Karpas-422 (cell line): Measurements from ENCODE around the gene INS. TPM values are rescaled to one million over a fixed set of nuclear protein-coding genes. Genes with fewer than 3 reads are reported as not detected.
A peak's percentile ranks its signal among the peaks of the same experiment; 100 is the strongest.

Experiments used
- DNase-seq: peaks from one replicate; pipeline ENCODE4 v3.0.0-alpha.2; 2015
- H2AFZ ChIP-seq: fragments of 200-600 bp; sonication (generic); 2 replicates; pipeline ENCODE4 v1.6.1; 2014; ENCODE audit warnings: antibody characterized with exemption, low read length, mixed read lengths
- H3K27ac ChIP-seq: fragments of 200-600 bp; sonication (generic); 2 replicates; pipeline ENCODE4 v1.5.1; 2014; ENCODE audit warnings: mild to moderate bottlenecking, low read length, moderate library complexity
- H3K27me3 ChIP-seq: fragments of 200-600 bp; sonication (generic); 2 replicates; pipeline ENCODE4 v1.6.1; 2014; ENCODE audit warnings: low read length, mixed read lengths
- H3K36me3 ChIP-seq: fragments of 200-600 bp; sonication (generic); 2 replicates; pipeline ENCODE4 v1.6.1; 2014; ENCODE audit warnings: low read length, mixed read lengths; ENCODE audit not compliant: insufficient read depth
- H3K4me1 ChIP-seq: fragments of 200-600 bp; sonication (generic); 2 replicates; pipeline ENCODE4 v1.6.1; 2014; ENCODE audit warnings: mild to moderate bottlenecking, low read length, mixed read lengths
- H3K4me2 ChIP-seq: fragments of 200-600 bp; sonication (generic); 2 replicates; pipeline ENCODE4 v1.6.1; 2014; ENCODE audit warnings: low read length, low read depth, mild to moderate bottlenecking; ENCODE audit not compliant: poor library complexity, severe bottlenecking
- H3K4me3 ChIP-seq: fragments of 200-600 bp; sonication (generic); 2 replicates; pipeline ENCODE4 v1.5.1; 2014; ENCODE audit warnings: mild to moderate bottlenecking, antibody characterized with exemption, low read length, mixed read lengths
- H3K79me2 ChIP-seq: fragments of 200-600 bp; sonication (generic); 2 replicates; pipeline ENCODE4 v1.6.1; 2014; ENCODE audit warnings: mild to moderate bottlenecking, low read length, mixed read lengths
- H3K9ac ChIP-seq: fragments of 200-600 bp; sonication (generic); 2 replicates; pipeline ENCODE4 v1.6.0; 2014; ENCODE audit warnings: low read length
- H3K9me2 ChIP-seq: fragments of 200-600 bp; sonication (generic), shearing (Covaris generic); replicated peaks from 2 replicates; pipeline ENCODE4 v1.6.0; 2014; ENCODE audit warnings: mild to moderate bottlenecking, low read length, moderate library complexity; ENCODE audit not compliant: insufficient read depth
- H3K9me3 ChIP-seq: fragments of 300-700, 200-600 bp; sonication (generic); 2 replicates; pipeline ENCODE4 v1.6.1; 2014; ENCODE audit warnings: low read length, mixed read lengths
- H4K20me1 ChIP-seq: fragments of 200-600 bp; sonication (generic); 2 replicates; pipeline ENCODE4 v1.6.1; 2014; ENCODE audit warnings: mild to moderate bottlenecking, antibody characterized with exemption, low read length, low read depth; ENCODE audit not compliant: insufficient read depth
- total RNA-seq: library from RNA; depleted of rRNA; stranded (reverse); fragments of >200 nt; shearing (Covaris generic); gene quantifications from 2 replicates; pipeline ENCODE4 v1.2.3, GENCODE V29; 2014; ENCODE audit warnings: low replicate concordance

The INS gene
- total RNA-seq, 1 experiment from 2014 or later, result not detected

GRCh38 chr11:2149864-2150847 lies 10.9 kb downstream of the INS start:
- Histone ChIP-seq H4K20me1 (0 out of 2 replicates have a peak, but pooled peaks cover 3% of the 10 kb centered on the region), H3K36me3 (no peaks in the 10 kb centered on the region), H3K9me2 (no peaks in the 10 kb centered on the region), H3K27ac (no peak overlapping the region), H3K9ac (no peak overlapping the region), H3K27me3 (no peaks in the 10 kb centered on the region), H3K9me3 (no peaks in the 10 kb centered on the region), H3K4me3 (no peak overlapping the region), H3K4me1 (0 out of 2 replicates have a peak, but pooled peaks cover 3% of the 10 kb centered on the region), H3K4me2 (no peak overlapping the region), H2AFZ (no peak overlapping the region), H3K79me2 (no peaks in the 10 kb centered on the region)
- DNase-seq, result peak; percentile 54

GRCh38 chr11:2149460-2149859 lies 11.5 kb downstream of the INS start:
- Histone ChIP-seq H3K36me3 (no peaks in the 10 kb centered on the region), H3K4me3 (no peak overlapping the region), H2AFZ (no peak overlapping the region), H3K27ac (no peak overlapping the region), H3K9me3 (no peaks in the 10 kb centered on the region), H3K9ac (no peak overlapping the region), H3K79me2 (no peaks in the 10 kb centered on the region), H3K9me2 (no peaks in the 10 kb centered on the region), H3K4me1 (0 out of 2 replicates have a peak, but pooled peaks cover 3% of the 10 kb centered on the region), H4K20me1 (0 out of 2 replicates have a peak, but pooled peaks cover 3% of the 10 kb centered on the region), H3K27me3 (no peaks in the 10 kb centered on the region), H3K4me2 (no peak overlapping the region)
- no peak for DNase-seq

GRCh38 chr11:2148595-2148994 lies 12.4 kb downstream of the INS start:
- Histone ChIP-seq H3K9me3 (no peaks in the 10 kb centered on the region), H2AFZ (no peak overlapping the region), H3K27ac (no peak overlapping the region), H3K36me3 (no peaks in the 10 kb centered on the region), H3K9me2 (no peaks in the 10 kb centered on the region), H3K4me1 (0 out of 2 replicates have a peak, but pooled peaks cover 3% of the 10 kb centered on the region), H4K20me1 (0 out of 2 replicates have a peak, but pooled peaks cover 3% of the 10 kb centered on the region), H3K9ac (no peak overlapping the region), H3K27me3 (no peaks in the 10 kb centered on the region), H3K4me2 (no peak overlapping the region), H3K79me2 (no peaks in the 10 kb centered on the region), H3K4me3 (no peak overlapping the region)
- DNase-seq, result no peak

GRCh38 chr11:2147391-2147790 lies 13.6 kb downstream of the INS start:
- no peaks in the 10 kb centered on the region for H3K27me3 ChIP-seq
- H3K27ac ChIP-seq, result no peak overlapping the region
- H3K79me2 ChIP-seq, result no peaks in the 10 kb centered on the region

GRCh38 chr11:2146051-2146450 lies 15.0 kb downstream of the INS start:
- Histone ChIP-seq H3K79me2 (no peaks in the 10 kb centered on the region), H3K27me3 (no peaks in the 10 kb centered on the region), H3K4me3 (no peak overlapping the region), H3K9me3 (no peaks in the 10 kb centered on the region), H2AFZ (no peak overlapping the region), H3K36me3 (no peaks in the 10 kb centered on the region), H3K4me2 (no peak overlapping the region), H3K4me1 (no peaks in the 10 kb centered on the region), H3K9me2 (no peaks in the 10 kb centered on the region), H4K20me1 (no peaks in the 10 kb centered on the region), H3K27ac (no peak overlapping the region), H3K9ac (no peak overlapping the region)
- DNase-seq, result no peak

More at GRCh38 chr11:2147391-2147790, 13.6 kb downstream of the INS start:
- Histone ChIP-seq H3K4me3 (no peak overlapping the region), H3K4me1 (0 out of 2 replicates have a peak, but pooled peaks cover 3% of the 10 kb centered on the region), H3K9me3 (no peaks in the 10 kb centered on the region), H3K9me2 (no peaks in the 10 kb centered on the region), H4K20me1 (0 out of 2 replicates have a peak, but pooled peaks cover 3% of the 10 kb centered on the region), H3K36me3 (no peaks in the 10 kb centered on the region), H2AFZ (no peak overlapping the region), H3K4me2 (no peak overlapping the region), H3K9ac (no peak overlapping the region)
- no peak for DNase-seq

GRCh38 chr11:2144544-2145248 lies 16.3 kb downstream of the INS start:
- H3K79me2 ChIP-seq, result no peaks in the 10 kb centered on the region
- H3K4me2 ChIP-seq, result no peak overlapping the region
- H3K27me3 ChIP-seq, result no peaks in the 10 kb centered on the region

GRCh38 chr11:2143799-2144543 lies 17.0 kb downstream of the INS start:
- Histone ChIP-seq H3K27me3 (no peaks in the 10 kb centered on the region), H3K9me2 (no peaks in the 10 kb centered on the region), H2AFZ (no peak overlapping the region), H3K4me2 (no peak overlapping the region), H3K79me2 (no peaks in the 10 kb centered on the region), H3K4me1 (no peaks in the 10 kb centered on the region), H3K4me3 (no peak overlapping the region), H3K9me3 (no peaks in the 10 kb centered on the region), H3K36me3 (no peaks in the 10 kb centered on the region), H4K20me1 (no peaks in the 10 kb centered on the region), H3K9ac (no peak overlapping the region), H3K27ac (no peak overlapping the region)
- DNase-seq, result no peak

More at GRCh38 chr11:2144544-2145248, 16.3 kb downstream of the INS start:
- Histone ChIP-seq H2AFZ (no peak overlapping the region), H3K4me3 (no peak overlapping the region), H3K9me2 (no peaks in the 10 kb centered on the region), H3K36me3 (no peaks in the 10 kb centered on the region), H3K9me3 (no peaks in the 10 kb centered on the region), H3K4me1 (no peaks in the 10 kb centered on the region), H3K27ac (no peak overlapping the region), H4K20me1 (no peaks in the 10 kb centered on the region), H3K9ac (no peak overlapping the region)
- no peak for DNase-seq
